NCI-H146 treated with DMSO at 0.1 percent for 48 hours (cell line): ENCODE results near the gene PLCG1.

Experiments used
- DNase-seq: peaks from one replicate; lab custom pipeline; 2025; ENCODE audit not compliant: unreplicated experiment; lab: John Stamatoyannopoulos, UW

PLCG1 gene

DNA sequence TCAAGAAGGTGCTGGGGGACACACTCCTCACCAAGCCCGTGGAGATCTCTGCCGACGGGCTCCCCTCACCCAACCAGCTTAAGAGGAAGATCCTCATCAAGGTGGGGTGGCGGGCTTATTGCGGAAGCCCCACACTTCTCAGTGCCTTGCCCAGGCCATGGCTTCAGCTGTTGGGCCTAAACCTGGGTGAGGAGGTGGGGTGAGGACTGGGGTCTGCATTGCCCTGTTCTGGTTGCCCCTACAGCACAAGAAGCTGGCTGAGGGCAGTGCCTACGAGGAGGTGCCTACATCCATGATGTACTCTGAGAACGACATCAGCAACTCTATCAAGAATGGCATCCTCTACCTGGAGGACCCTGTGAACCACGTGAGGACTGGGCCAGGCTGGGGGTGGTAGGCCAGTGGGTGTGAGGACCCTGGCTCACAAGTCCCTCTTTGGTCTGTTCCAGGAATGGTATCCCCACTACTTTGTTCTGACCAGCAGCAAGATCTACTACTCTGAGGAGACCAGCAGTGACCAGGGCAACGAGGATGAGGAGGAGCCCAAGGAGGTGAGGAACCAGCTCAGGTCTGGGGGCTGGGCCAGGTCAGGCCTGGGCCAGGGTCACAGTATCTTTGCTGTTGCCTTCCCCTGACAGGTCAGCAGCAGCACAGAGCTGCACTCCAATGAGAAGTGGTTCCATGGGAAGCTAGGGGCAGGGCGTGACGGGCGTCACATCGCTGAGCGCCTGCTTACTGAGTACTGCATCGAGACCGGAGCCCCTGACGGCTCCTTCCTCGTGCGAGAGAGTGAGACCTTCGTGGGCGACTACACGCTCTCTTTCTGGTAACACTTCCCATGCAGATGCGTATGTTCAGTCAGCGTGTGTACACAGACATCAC, 27.9 kb downstream of the PLCG1 start:
- no peak for DNase-seq

DNA sequence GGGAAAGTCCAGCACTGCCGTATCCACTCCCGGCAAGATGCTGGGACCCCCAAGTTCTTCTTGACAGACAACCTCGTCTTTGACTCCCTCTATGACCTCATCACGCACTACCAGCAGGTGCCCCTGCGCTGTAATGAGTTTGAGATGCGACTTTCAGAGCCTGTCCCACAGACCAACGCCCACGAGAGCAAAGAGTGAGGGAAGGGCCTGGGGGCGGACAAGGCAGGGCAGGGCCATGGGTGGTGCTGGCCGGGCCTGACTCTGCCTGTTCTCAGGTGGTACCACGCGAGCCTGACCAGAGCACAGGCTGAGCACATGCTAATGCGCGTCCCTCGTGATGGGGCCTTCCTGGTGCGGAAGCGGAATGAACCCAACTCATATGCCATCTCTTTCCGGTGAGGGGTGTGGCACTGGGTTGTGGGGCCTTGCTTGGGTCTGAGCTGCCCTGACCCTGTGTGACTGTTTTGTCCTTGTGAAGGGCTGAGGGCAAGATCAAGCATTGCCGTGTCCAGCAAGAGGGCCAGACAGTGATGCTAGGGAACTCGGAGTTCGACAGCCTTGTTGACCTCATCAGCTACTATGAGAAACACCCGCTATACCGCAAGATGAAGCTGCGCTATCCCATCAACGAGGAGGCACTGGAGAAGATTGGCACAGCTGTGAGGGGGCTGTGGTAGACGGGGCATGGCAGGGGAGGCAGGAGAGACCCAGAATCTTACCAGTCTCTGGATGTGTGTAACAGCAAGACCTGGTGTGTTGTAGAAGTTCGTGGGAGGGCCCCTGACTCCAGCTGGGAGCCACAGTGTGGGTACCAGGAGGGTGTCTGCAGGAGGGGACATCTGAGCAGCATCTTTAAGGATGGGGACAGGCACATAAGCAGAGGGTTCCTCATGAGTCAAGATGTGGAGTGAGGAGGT, 29.1 kb downstream of the PLCG1 start:
- no peak for DNase-seq

DNA sequence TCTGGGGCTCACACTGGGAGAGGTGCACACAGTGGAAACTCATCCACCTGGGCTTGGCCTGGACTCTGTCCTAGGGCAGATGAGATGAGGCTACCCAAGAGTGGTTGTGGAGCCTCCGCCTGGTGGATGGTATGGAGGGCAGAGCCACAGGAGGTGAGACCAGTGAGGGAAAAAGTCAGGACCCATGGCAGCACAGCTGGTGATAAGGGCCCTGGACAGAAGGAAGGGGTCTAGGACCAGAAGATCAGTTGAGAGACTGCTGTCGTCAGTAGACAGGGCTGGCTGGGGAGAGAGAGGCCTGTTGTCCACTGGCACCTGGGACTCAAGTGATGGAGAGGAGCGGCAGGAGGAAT, 29.8 kb downstream of the PLCG1 start:
- no peak for DNase-seq

- DNase-seq, result no peak
Observed at GRCh38 chr20:41167481-41168253, 30.3 kb downstream of the PLCG1 start.

- no peak for DNase-seq
Observed at GRCh38 chr20:41168281-41169161, 31.2 kb downstream of the PLCG1 start.

DNA sequence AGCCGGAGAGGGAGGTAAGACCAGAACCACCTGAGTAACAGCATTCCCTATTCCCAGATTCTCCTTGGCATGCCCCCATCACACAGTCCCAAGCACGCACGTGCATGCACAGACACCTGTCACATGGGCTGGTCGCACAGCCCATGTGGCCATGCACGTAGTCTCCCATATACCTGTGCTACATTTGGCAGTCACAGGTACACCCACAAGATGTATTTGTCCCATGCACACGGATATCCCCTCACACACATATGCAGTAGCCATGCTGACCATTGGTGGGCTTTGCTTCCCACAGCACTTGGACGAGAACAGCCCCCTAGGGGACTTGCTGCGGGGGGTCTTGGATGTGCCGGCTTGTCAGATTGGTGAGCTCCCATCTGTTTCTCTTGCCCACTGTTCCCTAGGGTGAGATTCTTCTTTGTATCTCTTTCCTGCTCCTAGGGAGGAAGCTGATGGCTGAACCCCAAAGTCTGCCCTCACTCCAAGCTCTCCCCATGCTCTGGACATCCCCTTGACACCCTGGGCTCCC, 31.9 kb downstream of the PLCG1 start:
- DNase-seq, result no peak

GRCh38 chr20:41169791-41170351, 32.5 kb downstream of the PLCG1 start:
- DNase-seq, result no peak

- no peak for DNase-seq
Observed at GRCh38 chr20:41170386-41171105, 33.2 kb downstream of the PLCG1 start.

DNA sequence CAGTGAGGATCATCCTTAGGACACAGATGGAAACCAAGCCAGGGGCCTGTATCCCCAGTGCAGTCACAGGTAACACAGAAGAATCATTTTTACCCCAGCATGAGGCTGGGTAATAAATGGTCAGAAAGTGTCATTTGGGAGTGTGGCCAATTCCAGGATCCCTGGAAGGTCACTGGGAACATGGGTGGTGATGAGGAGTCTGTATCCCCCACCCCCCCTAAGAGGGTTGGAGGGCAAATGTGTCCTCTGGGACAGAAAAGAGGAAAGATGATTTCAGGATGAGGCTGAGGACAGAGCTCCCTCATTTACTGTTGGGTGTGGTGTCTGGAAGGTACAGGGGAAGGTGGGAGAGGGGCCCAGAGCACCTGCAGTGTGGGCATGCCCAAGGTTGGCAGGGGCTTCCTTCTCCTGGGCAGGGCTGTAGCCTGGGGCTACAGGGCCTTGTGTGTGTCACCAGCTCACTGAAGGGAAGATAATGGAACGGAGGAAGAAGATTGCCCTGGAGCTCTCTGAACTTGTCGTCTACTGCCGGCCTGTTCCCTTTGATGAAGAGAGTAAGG, 34.5 kb downstream of the PLCG1 start:
- DNase-seq, result no peak

DNA sequence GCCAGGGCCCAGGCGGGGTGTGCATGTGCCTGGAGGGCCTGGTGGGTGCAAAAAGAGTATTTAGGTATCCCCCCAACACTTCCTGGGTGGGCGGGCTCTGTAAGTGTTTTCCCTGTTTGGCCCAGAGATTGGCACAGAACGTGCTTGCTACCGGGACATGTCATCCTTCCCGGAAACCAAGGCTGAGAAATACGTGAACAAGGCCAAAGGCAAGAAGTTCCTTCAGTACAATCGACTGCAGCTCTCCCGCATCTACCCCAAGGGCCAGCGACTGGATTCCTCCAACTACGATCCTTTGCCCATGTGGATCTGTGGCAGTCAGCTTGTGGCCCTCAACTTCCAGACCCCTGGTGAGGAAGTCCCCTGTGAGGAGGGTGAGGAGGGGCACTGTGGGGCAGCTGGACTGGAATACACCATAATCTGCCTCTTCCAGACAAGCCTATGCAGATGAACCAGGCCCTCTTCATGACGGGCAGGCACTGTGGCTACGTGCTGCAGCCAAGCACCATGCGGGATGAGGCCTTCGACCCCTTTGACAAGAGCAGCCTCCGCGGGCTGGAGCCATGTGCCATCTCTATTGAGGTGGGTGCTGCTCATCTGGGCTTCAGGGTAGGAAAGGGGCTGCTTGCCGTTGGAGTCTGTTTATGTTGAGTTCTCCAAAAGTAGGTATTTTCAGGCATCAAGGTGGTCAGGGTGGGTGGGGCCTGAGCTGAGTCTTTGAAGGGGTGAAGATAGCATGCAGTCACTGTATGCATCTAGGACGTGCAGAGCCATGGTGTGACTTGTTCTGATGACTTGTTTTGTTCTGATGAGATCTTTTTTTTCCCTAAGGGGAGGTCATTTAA, 35.2 kb downstream of the PLCG1 start:
- DNase-seq, result no peak

GRCh38 chr20:41173161-41173721, 35.9 kb downstream of the PLCG1 start:
- peak; percentile 52 for DNase-seq

- DNase-seq, result no peak
Observed at GRCh38 chr20:41173791-41174341, 36.5 kb downstream of the PLCG1 start.

DNA sequence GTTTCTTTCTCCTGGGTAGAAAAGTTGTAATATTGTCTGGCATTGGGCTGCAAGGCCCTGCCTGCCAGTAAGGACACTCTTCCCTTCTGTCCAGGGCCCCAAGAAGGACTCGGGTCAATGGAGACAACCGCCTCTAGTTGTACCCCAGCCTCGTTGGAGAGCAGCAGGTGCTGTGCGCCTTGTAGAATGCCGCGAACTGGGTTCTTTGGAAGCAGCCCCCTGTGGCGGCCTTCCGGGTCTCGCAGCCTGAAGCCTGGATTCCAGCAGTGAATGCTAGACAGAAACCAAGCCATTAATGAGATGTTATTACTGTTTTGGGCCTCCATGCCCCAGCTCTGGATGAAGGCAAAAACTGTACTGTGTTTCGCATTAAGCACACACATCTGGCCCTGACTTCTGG, 37.0 kb downstream of the PLCG1 start:
- DNase-seq, result no peak

GRCh38 chr20:41174782-41175181, 37.4 kb downstream of the PLCG1 start:
- no peak for DNase-seq

GRCh38 chr20:41175201-41175651, 37.9 kb downstream of the PLCG1 start:
- no peak for DNase-seq

GRCh38 chr20:41175727-41176330, 38.5 kb downstream of the PLCG1 start:
- DNase-seq, result no peak
